Muscle layer of colon (tissue), 2 donors: Measurements from ENCODE around the gene NFATC1.

ENCODE experiments used
- H3K27ac ChIP-seq: one replicate; pipeline ENCODE4 v1.7.0; 2013; ENCODE audit warnings: low read depth, mild to moderate bottlenecking, low read length, moderate library complexity
- H3K27me3 ChIP-seq, 2 donors: one replicate each; pipeline ENCODE4 v1.7.0; 2013; ENCODE audit warnings: low read length in 2 of 2, mild to moderate bottlenecking in 2 of 2; ENCODE audit not compliant: insufficient read depth in 2 of 2, control insufficient read depth in 1 of 2
- H3K36me3 ChIP-seq: one replicate; pipeline ENCODE4 v1.7.0; 2013; ENCODE audit warnings: mild to moderate bottlenecking, low read length; ENCODE audit not compliant: insufficient read depth
- H3K4me1 ChIP-seq: one replicate; pipeline ENCODE4 v1.7.0; 2013; ENCODE audit warnings: mild to moderate bottlenecking, low read length; ENCODE audit not compliant: insufficient read depth
- H3K4me3 ChIP-seq, 2 donors: one replicate each; pipeline ENCODE4 v1.7.0; 2013; ENCODE audit warnings: low read length in 2 of 2, low read depth in 1 of 2, mild to moderate bottlenecking in 1 of 2, moderate library complexity in 1 of 2
- H3K9ac ChIP-seq: one replicate; pipeline ENCODE4 v1.7.0; 2013; ENCODE audit warnings: low read length
- H3K9me3 ChIP-seq: one replicate; pipeline ENCODE4 v1.7.0; 2013; ENCODE audit warnings: mild to moderate bottlenecking, low read length
- donor health status: abdominal sarcoma.
- donor health status: Adenocarcinoma of cecum.

Gene NFATC1

GRCh38 chr18:79452190-79452990, 56.7 kb downstream of the NFATC1 start:
- Histone ChIP-seq H3K9me3 (no peaks in the 10 kb centered on the region), H3K4me3 (no peak overlapping the region), H3K27ac (no peak overlapping the region), H3K36me3 (peaks cover 12% of the 10 kb centered on the region), H3K9ac (no peak overlapping the region), H3K27me3 (no peaks in the 10 kb centered on the region), H3K4me1 (peaks cover 6% of the 10 kb centered on the region)

- H3K9me3 ChIP-seq = no peaks in the 10 kb centered on the region
- peaks cover 6% of the 10 kb centered on the region for H3K4me1 ChIP-seq
- H3K9ac ChIP-seq = no peak overlapping the region
- H3K4me3 ChIP-seq = no peak overlapping the region
- no peak overlapping the region for H3K27ac ChIP-seq
- H3K36me3 ChIP-seq = peaks cover 12% of the 10 kb centered on the region
- H3K27me3 ChIP-seq = no peaks in the 10 kb centered on the region
These were observed 57.4 kb downstream of the NFATC1 start for GRCh38 chr18:79452991-79453645.

GRCh38 chr18:79453816-79454735, 58.3 kb downstream of the NFATC1 start:
- no peak overlapping the region for H3K4me3 ChIP-seq
- H3K27me3 ChIP-seq = no peaks in the 10 kb centered on the region
- H3K27ac ChIP-seq = no peak overlapping the region
- H3K9ac ChIP-seq = no peak overlapping the region
- H3K9me3 ChIP-seq = no peaks in the 10 kb centered on the region
- peaks cover 12% of the 10 kb centered on the region for H3K36me3 ChIP-seq
- H3K4me1 ChIP-seq = peaks cover 12% of the 10 kb centered on the region

- Histone ChIP-seq H3K27ac (no peak overlapping the region), H3K36me3 (peaks cover 12% of the 10 kb centered on the region), H3K4me1 (peaks cover 12% of the 10 kb centered on the region), H3K4me3 (no peak overlapping the region), H3K27me3 (no peaks in the 10 kb centered on the region), H3K9me3 (no peaks in the 10 kb centered on the region), H3K9ac (no peak overlapping the region)
These were observed 59.5 kb downstream of the NFATC1 start for GRCh38 chr18:79455261-79455660.

- Histone ChIP-seq H3K36me3 (peaks cover 6% of the 10 kb centered on the region), H3K27me3 (no peaks in the 10 kb centered on the region), H3K27ac (no peak overlapping the region), H3K9ac (no peak overlapping the region), H3K4me1 (peaks cover 12% of the 10 kb centered on the region), H3K9me3 (no peaks in the 10 kb centered on the region), H3K4me3 (no peak overlapping the region)
These were observed 60.6 kb downstream of the NFATC1 start for GRCh38 chr18:79456105-79456980.

GRCh38 chr18:79457239-79457638, 61.5 kb downstream of the NFATC1 start:
- peaks cover 12% of the 10 kb centered on the region for H3K4me1 ChIP-seq
- no peak overlapping the region for H3K27ac ChIP-seq

GRCh38 chr18:79457652-79458051, 61.9 kb downstream of the NFATC1 start:
- Histone ChIP-seq H3K9me3 (no peaks in the 10 kb centered on the region), H3K27me3 (no peaks in the 10 kb centered on the region), H3K27ac (no peak overlapping the region), H3K4me3 (no peak overlapping the region), H3K36me3 (peaks cover 11% of the 10 kb centered on the region), H3K9ac (no peak overlapping the region), H3K4me1 (peaks cover 12% of the 10 kb centered on the region)

More at GRCh38 chr18:79457239-79457638, 61.5 kb downstream of the NFATC1 start:
- Histone ChIP-seq H3K36me3 (peaks cover 11% of the 10 kb centered on the region), H3K27me3 (no peaks in the 10 kb centered on the region), H3K9ac (no peak overlapping the region), H3K9me3 (no peaks in the 10 kb centered on the region), H3K4me3 (no peak overlapping the region)

GRCh38 chr18:79458131-79458838, 62.6 kb downstream of the NFATC1 start:
- Histone ChIP-seq H3K27me3 (no peaks in the 10 kb centered on the region), H3K4me1 (peaks cover 12% of the 10 kb centered on the region), H3K9ac (no peak overlapping the region), H3K36me3 (peaks cover 11% of the 10 kb centered on the region), H3K9me3 (no peaks in the 10 kb centered on the region), H3K27ac (no peak overlapping the region), H3K4me3 (no peak overlapping the region)

- Histone ChIP-seq H3K4me1 (peaks cover 8% of the 10 kb centered on the region), H3K4me3 (no peak overlapping the region), H3K9ac (no peak overlapping the region), H3K36me3 (peaks cover 11% of the 10 kb centered on the region), H3K27ac (no peak overlapping the region), H3K27me3 (no peaks in the 10 kb centered on the region), H3K9me3 (no peaks in the 10 kb centered on the region)
These were observed 63.4 kb downstream of the NFATC1 start for GRCh38 chr18:79458917-79459803.
